Heart left ventricle (tissue), 16 donors: ENCODE data around the gene ACAN. TPM values are rescaled to one million over a fixed set of nuclear protein-coding genes. Genes with fewer than 3 reads are reported as not detected.

Experiments used
- ATAC-seq, 4 donors: fragments of 200-7000 bp; cut with Tn5 transposase; one replicate each; pipeline ENCODE4 v1.9.1; 2020 to 2022; ENCODE audit warnings: moderate library complexity in 4 of 4, mild to moderate bottlenecking in 3 of 4, moderate number of reproducible peaks in 1 of 4
- DNase-seq, 5 donors: peaks; one replicate each; pipeline ENCODE4 v3.0.0-alpha.2; 2020
- H3K27ac ChIP-seq, 12 donors: fragments of 200-600 bp; sonication (generic) in 4 of 12; one replicate each; pipeline versions ENCODE4 v1.5.0 to v1.8.0; 2016 to 2022; ENCODE audit warnings: mild to moderate bottlenecking in 2 of 12
- H3K27me3 ChIP-seq, 9 donors: fragments of 200-600 bp; sonication (generic) in 2 of 9; one replicate each; pipeline versions ENCODE4 v1.5.1 to v1.8.0; 2016 to 2022; ENCODE audit warnings: mild to moderate bottlenecking in 3 of 9
- H3K36me3 ChIP-seq, 9 donors: fragments of 200-600 bp; sonication (generic) in 2 of 9; one replicate each; pipeline versions ENCODE4 v1.5.0 to v1.8.0; 2018 to 2022; ENCODE audit warnings: mild to moderate bottlenecking in 2 of 9
- H3K4me1 ChIP-seq, 12 donors: fragments of 200-600 bp; sonication (generic) in 4 of 12; one replicate each; pipeline versions ENCODE4 v1.5.0 to v1.8.0; 2016 to 2022; ENCODE audit warnings: mild to moderate bottlenecking in 3 of 12
- H3K4me3 ChIP-seq, 12 donors: fragments of 200-600 bp; sonication (generic) in 4 of 12; one replicate each; pipeline versions ENCODE4 v1.5.0 to v1.8.0; 2017 to 2022; ENCODE audit warnings: mild to moderate bottlenecking in 9 of 12, moderate library complexity in 4 of 12
- H3K9me3 ChIP-seq, 12 donors: fragments of 200-600 bp; sonication (generic) in 4 of 12; one replicate each; pipeline versions ENCODE4 v1.5.0 to v1.8.0; 2016 to 2022; ENCODE audit warnings: mild to moderate bottlenecking in 1 of 12
- CTCF ChIP-seq, 12 donors: fragments of 200-600 bp; sonication (generic) in 4 of 12; IDR thresholded peaks; one replicate each; pipeline versions ENCODE4 v1.5.0 to v1.8.0; 2018 to 2022; ENCODE audit warnings: antibody characterized with exemption in 12 of 12, mild to moderate bottlenecking in 5 of 12
- POLR2A ChIP-seq, 2 donors: fragments of 450-650 bp; IDR thresholded peaks; one replicate each; pipeline ENCODE4 v1.6.1; 2017; ENCODE audit warnings: antibody characterized with exemption in 2 of 2, mild to moderate bottlenecking in 2 of 2, moderate library complexity in 2 of 2
- WGBS, 4 donors: extraction: QIAGEN DNeasy Blood & Tissue Kit in 2 of 4; methylation state at CpG; one replicate each; pipeline versions ENCODE4 v1.1.5 to v1.1.7; 2013 to 2018; 5-methylcytosine and 5-hydroxymethylcytosine counted together
- intact Hi-C, 10 donors: fragments of 100-400 bp; cut with DNase I; formaldehyde crosslinking; loops; one replicate each; pipeline versions ENCODE4 v1.11.1 to v1.14.2; 2022
- polyA plus RNA-seq, 2 donors: library from polyadenylated mRNA; stranded (reverse); fragments of 200-250 nt; gene quantifications; one replicate each; pipeline ENCODE4 v1.2.3, GENCODE V29; 2013
- total RNA-seq, 9 donors: library from RNA; depleted of rRNA in 2 of 9; stranded (reverse); fragments of >200 nt in 2 of 9; fragmentation: NEBNext Ultra II Directional in 3 of 9; extraction: Animal tissue kit (Norgen Biotek cat#: 25700) in 3 of 9; gene quantifications; one replicate each; pipeline versions ENCODE4 v1.1.0 to v1.2.4, GENCODE V29; 2016 to 2023
- donor health status: ischemic (EF 13 %, LVEDD 7.1; RV severe dilation, severe dysfunction).
- donor health status: healthy with polysubstance abuse.
- donor health status: DM: no; HTN: yes; CAD: no.
- donor health status: DM: no; HTN: no; CAD: no.
- donor health status: ischemic (EF 25% LVEDD 6.9; RV normal size, moderate dysfunction).
- donor health status: ischemic (EF 25% LVEDD 5.7; RV mildly dilated, moderate dysfunction).
- donor health status: healthy.
- donor health status: DM: yes; HTN: yes; CAD: no.
- donor health status: ischemic (EF 35%, LVEDD 5.7; RV mildly dilated, moderate dysfunction).
- donor health status: nonischemic (EF 11% LVEDD 7.7; RV severe dilation, severe dysfunction).
- donor health status: DM: yes; HTN: yes; CAD: no.
- donor health status: PGD.
- donor health status: ischemic (EF 29% LVEDD 5.4; RV normal size, mild dysfunction).
- donor health status: nonischemic (EF 23%, LVEDD 6.1; RV moderate dilation, normal function).

Gene ACAN
- total and polyA plus RNA-seq, 11 donors: 0.02 to 1.2 (median 0.17) TPM; not detected in 1

- Histone ChIP-seq H3K27me3 (no peaks in the 10 kb centered on the region), H3K27ac (no peak overlapping the region), H3K4me3 (no peak overlapping the region), H3K4me1 (no peaks in the 10 kb centered on the region), H3K36me3 (no peaks in the 10 kb centered on the region), H3K9me3 (no peaks in the 10 kb centered on the region)
- no peak for DNase-seq
- ATAC-seq: no peak
- 36 to 52% (median 45%) methylated on average over 4 of the region's 4 CpGs for WGBS, 4 donors
- no peak for TF ChIP-seq CTCF (IDR thresholded peaks at IDR 0.05)
- TF ChIP-seq POLR2A (IDR thresholded peaks at IDR 0.05): no peak
- intact Hi-C loops: no loop called here
These were observed 61.7 kb downstream of the ACAN start for GRCh38 chr15:88864861-88865497.

GRCh38 chr15:88865498-88866099 is 62.4 kb downstream of the ACAN start:
- Histone ChIP-seq H3K27ac (no peak overlapping the region), H3K4me1 (no peaks in the 10 kb centered on the region), H3K9me3 (no peaks in the 10 kb centered on the region), H3K4me3 (no peak overlapping the region), H3K27me3 (no peaks in the 10 kb centered on the region), H3K36me3 (no peaks in the 10 kb centered on the region)
- WGBS, 4 donors: 73 to 80% (median 79%) methylated on average over 6 of the region's 6 CpGs
- TF ChIP-seq POLR2A (IDR thresholded peaks at IDR 0.05): no peak
- ATAC-seq (no peak), DNase-seq (no peak)
- intact Hi-C loops: no loop called here

GRCh38 chr15:88866295-88866881 is 63.2 kb downstream of the ACAN start:
- H3K4me1 ChIP-seq: no peaks in the 10 kb centered on the region
- ATAC-seq (no peak), DNase-seq (no peak)
- H3K4me3 ChIP-seq: no peak overlapping the region
- H3K36me3 ChIP-seq: no peaks in the 10 kb centered on the region
- no peak overlapping the region for H3K27ac ChIP-seq
- intact Hi-C loops: no loop called here
- no peaks in the 10 kb centered on the region for H3K9me3 ChIP-seq
- H3K27me3 ChIP-seq: no peaks in the 10 kb centered on the region
- WGBS, 4 donors: 88 to 93% (median 91%) methylated on average over 10 of the region's 10 CpGs
- TF ChIP-seq CTCF (IDR thresholded peaks at IDR 0.05) (no peak), POLR2A (IDR thresholded peaks at IDR 0.05) (no peak)

- DNase-seq: no peak
- peaks cover 0 to 6% (median 0%) of the 10 kb centered on the region in 12 donors for H3K4me1 ChIP-seq
- peaks cover 0 to 8% (median 0%) of the 10 kb centered on the region in 9 donors for H3K36me3 ChIP-seq
- no peak for ATAC-seq
- WGBS, 4 donors: 80 to 86% (median 81%) methylated on average over 13 to 14 of the region's 14 CpGs
- intact Hi-C loops: no loop called here
- no peaks in the 10 kb centered on the region for H3K9me3 ChIP-seq
- no peaks in the 10 kb centered on the region for H3K27me3 ChIP-seq
- TF ChIP-seq POLR2A (IDR thresholded peaks at IDR 0.05): no peak
- no peak for TF ChIP-seq CTCF (IDR thresholded peaks at IDR 0.05)
- no peak overlapping the region for H3K4me3 ChIP-seq
- no peak overlapping the region for H3K27ac ChIP-seq
These were observed 68.1 kb downstream of the ACAN start for GRCh38 chr15:88871313-88871712.
